Measurements from ENCODE around the gene GRK5.

DNA sequence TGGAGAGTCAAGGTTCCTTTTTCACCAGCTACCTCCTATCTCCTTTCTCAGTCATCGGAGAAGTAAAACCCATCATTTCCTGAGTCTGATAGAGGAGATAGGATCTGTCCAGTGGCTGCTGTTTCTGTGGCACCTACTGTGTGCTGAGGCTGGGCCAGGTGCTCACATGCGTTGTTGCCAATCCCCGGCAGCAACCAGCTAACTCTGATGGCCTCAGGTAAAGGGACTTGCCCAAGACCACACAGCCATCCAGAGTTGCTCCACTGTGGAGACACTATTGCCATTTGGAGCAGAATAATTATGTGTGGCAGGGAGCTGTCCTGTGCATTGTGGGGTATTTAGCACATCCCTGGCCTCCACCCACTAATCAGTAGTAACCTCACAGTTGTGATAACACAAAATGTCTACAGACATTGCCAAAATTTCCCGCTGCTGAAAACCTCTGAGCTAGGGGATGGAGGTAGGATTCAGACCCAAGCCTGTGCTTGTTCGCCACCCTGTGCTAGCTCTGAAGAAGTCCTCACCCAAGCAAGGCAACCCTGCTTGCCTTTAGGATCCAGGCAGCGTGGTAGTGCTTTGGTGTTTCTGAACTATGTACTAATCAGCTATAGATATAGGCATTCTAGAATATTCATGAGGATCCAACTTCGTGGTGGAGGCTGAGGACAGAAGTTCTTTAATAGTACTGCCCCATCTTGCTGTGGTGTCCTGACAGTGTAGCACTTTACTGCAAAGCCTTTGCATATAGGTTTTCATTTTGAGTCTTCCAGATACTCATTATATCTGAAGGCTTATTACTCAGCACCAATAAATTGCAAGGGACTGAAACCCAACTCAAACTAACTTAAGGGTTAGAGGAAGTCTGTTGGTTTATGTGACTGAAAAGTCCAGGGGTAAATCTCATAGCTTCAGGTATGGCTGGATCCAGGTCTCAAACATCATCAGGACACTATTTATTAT is 164.6 kb downstream of the GRK5 start:
- TF ChIP-seq, protein P1, sequence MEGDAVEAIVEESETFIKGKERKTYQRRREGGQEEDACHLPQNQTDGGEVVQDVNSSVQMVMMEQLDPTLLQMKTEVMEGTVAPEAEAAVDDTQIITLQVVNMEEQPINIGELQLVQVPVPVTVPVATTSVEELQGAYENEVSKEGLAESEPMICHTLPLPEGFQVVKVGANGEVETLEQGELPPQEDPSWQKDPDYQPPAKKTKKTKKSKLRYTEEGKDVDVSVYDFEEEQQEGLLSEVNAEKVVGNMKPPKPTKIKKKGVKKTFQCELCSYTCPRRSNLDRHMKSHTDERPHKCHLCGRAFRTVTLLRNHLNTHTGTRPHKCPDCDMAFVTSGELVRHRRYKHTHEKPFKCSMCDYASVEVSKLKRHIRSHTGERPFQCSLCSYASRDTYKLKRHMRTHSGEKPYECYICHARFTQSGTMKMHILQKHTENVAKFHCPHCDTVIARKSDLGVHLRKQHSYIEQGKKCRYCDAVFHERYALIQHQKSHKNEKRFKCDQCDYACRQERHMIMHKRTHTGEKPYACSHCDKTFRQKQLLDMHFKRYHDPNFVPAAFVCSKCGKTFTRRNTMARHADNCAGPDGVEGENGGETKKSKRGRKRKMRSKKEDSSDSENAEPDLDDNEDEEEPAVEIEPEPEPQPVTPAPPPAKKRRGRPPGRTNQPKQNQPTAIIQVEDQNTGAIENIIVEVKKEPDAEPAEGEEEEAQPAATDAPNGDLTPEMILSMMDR (IDR thresholded peaks at IDR 0.05; ENCODE audit: insufficient read depth, low read length, poor library complexity, severe bottlenecking) = no peak
- no peak for TF ChIP-seq EZH2phosphoT487 (conservative IDR thresholded peaks at IDR 0.05; ENCODE audit: low read length)
